Retinal pigment epithelial cell (primary cell): ENCODE measurements around the gene LIF.
A peak's percentile ranks its signal among the peaks of the same experiment; 100 is the strongest.

Experiments
- DNase-seq: peaks from one replicate; pipeline ENCODE4 v3.0.0-alpha.2; 2010; ENCODE audit warnings: low read depth
- H3K4me3 ChIP-seq: 2 replicates; pipeline ENCODE4 v1.5.1; 2011; ENCODE audit warnings: mild to moderate bottlenecking, low read length, control low read depth, moderate library complexity
- CTCF ChIP-seq: conservative IDR thresholded peaks from 2 replicates; pipeline ENCODE4 v1.5.1; 2011; ENCODE audit warnings: low read depth, low read length, control low read depth, inconsistent platforms

The LIF gene

DNA sequence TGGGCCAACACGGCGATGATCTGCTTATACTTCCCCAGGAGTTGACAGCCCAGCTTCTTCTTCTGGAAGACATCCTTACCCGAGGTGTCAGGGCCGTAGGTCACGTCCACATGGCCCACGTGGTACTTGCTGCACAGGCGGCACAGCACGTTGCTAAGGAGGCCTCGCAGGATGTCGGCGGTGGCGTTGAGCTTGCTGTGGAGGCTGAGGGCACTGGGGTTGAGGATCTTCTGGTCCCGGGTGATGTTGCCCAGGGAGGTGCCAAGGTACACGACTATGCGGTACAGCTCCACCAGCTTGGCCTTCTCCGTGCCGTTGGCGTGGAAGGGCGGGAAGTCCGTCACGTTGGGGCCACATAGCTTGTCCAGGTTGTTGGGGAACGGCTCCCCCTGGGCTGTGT is 2.9 kb downstream of the LIF start:
- TF ChIP-seq CTCF = no peak
- no peak for DNase-seq
- peak overlapping the region; percentile 75 for H3K4me3 ChIP-seq

DNA sequence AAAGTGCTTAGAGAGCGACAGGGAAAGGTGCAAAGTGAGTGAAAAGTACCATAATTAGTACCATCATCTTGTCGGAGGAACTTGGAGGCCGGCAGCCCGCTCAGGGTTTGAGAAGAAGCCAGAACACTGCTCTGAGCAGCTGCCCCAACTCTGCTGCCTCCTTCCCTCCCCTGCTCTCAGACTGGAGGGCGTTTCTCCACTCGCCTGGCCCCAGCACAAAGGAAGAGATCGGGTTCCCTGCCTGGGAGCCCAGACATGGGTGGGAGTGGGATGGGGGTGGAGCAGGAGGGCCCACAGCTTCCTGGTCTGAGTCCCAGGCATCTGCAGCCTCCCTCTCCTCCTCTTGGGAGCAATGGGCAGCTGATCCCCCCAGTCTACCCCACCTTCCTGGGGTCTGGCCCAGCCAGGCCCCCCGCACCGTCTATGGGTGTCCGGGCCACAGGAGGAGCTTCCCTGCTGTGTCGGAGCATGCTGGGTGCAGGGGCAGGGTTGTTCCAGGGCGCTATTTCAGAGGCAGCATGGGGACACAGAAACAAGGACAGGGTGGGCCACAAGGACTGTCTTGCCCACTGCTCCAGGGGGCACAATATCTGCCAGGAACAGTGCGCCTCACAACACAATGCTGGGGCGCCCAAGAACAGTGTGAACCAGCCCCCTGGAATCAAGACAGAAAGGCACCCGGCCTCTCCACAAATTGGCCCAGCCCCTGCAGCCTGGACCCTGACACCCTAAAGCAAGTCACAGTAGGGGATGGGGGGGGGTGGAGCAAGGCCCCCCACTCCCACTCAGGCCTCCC is 4.8 kb downstream of the LIF start:
- no peak for DNase-seq
- TF ChIP-seq CTCF = no peak
- H3K4me3 ChIP-seq = no peak overlapping the region

DNA sequence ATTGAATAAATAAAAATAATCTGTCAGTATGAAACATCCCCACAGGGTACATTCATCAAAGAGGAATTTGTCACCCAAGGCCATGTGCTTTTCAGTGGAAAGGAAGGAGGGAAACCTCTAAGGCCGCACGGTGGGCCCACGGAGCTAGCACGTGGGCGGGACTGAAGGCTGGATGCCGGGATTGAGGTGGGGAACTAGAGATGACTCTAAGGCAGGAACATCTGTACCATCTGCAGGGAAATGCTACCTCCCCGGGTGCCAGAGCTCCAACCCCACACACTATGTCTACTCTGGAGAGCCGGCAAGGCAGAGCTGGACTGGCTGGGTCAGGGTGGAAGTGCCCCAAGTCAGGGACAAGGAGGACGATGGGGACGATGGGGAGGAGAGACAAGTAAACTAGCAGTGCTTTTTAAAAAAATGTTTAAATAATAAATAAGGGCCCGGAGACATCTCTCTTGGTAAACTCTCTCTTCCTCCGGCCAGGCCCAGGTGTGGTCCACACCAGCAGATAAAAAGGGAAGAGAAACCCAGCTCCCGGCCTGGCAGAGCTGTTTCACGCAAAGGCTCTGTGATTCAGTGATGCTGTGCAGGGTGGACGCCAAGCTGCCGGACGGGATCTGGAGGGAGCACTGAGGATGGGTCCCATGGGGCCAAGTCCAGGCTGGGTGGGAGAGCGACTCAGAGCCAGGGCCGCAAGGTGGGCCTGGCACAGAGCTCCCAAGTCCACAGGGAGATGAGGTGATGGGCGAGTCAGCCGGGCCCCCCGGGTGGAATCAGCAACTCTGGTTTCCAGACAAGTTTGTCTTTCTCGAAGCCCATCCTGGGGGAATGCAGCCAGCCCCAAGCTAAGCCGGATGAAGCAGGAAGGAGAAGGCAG is 5.8 kb downstream of the LIF start:
- no peak for TF ChIP-seq CTCF
- H3K4me3 ChIP-seq = no peak overlapping the region
- no peak for DNase-seq

GRCh38 chr22:30239488-30240405 is 6.8 kb downstream of the LIF start:
- DNase-seq = no peak
- no peak overlapping the region for H3K4me3 ChIP-seq
- no peak for TF ChIP-seq CTCF

DNA sequence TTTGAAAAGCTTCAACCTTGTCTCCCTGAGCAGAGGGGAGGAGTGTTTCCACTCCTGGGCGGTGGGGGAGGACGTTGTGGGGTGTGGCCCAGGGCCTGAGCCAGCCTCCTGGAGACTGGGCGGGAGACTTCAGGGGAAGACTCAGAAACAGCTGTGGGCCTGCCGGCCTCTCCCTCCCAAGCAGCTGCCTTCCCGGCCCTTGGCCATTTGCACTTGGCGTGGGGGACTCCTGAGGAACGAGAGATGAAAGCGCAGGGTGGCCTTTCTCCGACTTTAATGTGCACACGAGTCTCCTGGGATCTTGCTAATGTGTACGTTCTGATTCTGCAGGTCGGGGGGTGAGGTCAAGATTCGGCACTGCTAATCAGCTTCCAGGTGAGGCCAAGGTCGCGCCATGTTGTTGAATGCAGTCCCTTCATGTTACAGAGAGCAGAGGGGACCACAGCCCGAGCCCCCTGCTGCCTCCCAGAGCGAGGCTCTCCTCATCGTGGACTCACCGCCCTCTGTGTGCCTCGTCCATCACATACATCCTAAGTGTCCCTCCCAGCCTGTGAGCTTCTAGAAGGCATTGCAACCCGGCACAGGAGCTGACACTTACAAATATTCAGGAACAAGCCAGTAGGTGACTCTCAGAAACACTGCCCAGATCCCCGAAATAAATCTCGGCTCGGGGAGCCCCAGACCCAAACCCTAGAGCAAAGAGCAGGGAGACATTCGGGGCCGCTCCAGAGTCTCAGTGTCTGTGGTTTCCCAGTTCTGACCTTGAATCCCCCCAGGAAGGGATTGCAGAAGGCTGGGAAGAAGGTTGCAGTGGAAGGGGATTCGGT is 7.7 kb downstream of the LIF start:
- DNase-seq = no peak
- no peak for TF ChIP-seq CTCF
- no peak overlapping the region for H3K4me3 ChIP-seq

- TF ChIP-seq CTCF = no peak
- H3K4me3 ChIP-seq = no peak overlapping the region
- no peak for DNase-seq
Observed at GRCh38 chr22:30238136-30238535, 8.4 kb downstream of the LIF start.
